HK-2 (cell line): Measurements from ENCODE around the gene GNB2.

ENCODE experiments used
- DNase-seq: peaks from one replicate; pipeline ENCODE4 v3.0.0-alpha.2; 2018; ENCODE audit not compliant: unreplicated experiment

Gene GNB2

DNA sequence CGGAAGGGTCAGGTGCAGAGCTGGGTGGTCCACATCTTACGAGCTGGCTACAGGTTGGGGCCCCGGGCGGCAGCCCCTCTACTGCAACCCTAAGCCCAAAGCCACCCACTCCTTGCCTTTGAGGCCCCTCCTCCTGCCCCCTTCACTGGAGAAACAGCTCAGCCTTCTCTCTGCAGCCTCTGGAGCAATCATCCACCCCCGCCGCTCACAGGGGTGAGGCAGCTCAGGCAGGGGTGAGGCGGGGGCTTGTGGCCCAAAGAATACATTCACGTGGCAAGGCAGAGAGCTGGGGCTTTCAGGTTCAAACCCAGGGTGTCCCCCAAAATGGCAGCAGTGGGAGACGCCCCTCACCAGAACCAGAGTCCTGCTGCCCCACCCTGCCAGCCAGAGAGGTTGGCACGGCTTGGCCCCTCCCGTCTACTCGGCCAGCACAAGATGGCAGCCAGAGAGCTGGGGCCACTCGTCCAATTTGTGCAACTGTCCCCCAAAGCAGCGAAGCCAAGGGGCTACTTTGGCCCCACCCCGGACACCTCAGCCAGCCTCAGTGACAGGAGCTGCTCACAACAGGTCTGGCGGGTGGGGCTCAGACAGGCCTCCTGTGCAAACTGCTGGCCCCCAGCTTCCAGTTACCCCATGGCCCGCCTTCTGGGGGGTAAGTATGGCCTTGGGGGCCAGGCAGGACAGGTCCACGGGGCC, 7.2 kb downstream of the GNB2 start:
- no peak for DNase-seq

DNA sequence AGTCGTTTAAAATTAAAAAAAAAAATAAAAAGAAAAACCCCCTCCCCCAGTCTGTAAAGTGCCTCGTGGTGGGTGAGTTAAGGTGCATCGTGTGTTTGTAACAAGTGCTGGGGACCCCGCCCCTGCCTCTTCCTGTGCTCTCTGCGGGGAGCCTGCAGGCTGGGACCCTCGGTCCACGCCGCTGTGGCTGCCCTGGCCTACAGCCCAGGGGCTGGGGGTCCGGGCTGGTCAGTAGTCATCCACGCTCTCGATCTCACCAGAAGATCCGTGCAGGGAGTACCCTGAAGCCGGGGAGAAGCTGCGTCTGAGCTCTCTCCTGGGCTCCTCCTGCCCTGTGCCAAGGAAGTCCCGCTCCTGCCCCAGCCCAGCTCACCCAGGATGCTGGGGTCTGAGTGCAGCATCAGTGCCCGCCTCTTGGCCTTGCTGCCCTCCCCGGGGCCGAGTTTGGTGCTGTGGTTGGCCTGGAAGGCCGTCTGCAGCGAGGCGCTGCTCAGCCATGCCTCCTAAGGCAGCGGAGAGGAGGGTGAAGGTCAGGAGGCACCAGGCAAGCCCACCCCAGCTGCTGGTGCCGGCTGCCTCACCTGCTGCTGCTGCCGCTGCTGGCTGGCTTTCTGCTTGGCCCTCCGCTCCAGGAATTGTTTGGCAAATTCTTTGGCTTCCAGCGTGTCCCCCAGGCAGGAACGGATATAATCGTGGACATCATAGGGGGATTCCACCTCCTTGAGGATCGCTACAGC, 8.1 kb downstream of the GNB2 start:
- DNase-seq, result no peak

DNA sequence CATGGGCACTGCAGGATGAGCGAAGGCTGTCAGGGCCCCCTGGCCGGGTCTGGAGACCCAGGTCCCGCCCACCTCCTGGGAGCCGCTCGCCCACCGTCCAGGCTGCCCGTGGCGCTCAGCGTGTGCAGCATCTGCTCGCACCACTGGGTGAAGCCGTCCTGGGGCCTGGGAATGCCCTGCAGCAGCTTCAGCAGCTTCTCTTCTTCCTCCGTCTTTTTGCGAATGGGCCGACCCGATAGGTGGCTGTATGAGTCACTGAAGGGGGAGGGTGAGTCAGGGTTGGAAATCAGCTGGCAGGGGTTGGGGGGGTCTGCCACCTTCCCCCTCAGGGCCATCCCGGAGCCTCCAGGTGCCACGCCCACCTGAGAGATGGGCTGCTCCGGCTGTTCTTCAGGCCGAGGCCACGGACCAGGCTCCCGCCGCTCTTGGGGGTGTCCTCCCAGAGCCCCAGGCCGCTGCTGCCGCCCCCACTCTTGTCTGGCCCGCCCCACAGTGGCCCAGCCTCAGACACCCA, 8.7 kb downstream of the GNB2 start:
- no peak for DNase-seq

DNA sequence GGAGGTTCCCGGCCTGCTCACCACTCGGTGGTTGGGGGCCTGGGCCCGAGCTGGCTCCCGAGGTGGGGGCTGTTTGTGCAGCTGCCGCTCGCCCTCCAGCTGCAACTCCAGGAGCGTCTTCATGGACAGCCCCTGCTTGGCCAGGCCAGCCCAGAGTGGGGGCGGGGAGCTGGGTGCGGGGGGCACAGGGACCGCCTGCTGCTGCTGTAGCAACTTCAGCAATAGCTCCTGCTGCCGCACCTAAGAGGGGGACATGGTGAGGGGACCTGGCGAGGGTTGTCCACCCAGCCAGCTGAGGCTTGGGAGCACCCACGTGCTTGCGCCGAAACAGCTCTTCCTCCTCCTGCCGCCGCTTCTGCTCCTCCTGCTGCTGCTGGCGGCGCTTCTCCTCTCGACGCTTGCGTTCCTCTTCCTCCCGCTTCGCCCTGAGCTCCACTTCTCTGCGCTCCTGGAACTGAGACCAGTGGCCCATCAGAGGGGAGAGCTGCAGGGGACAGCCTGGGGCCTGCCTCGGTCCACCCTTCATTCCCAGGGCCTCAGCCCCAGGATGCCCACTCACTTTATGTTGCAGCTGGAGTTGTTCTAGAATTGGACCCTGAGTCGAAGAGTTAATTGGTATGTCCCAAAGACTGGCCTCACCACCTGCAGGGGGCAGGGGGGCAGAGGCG, 9.6 kb downstream of the GNB2 start:
- DNase-seq, result no peak

DNA sequence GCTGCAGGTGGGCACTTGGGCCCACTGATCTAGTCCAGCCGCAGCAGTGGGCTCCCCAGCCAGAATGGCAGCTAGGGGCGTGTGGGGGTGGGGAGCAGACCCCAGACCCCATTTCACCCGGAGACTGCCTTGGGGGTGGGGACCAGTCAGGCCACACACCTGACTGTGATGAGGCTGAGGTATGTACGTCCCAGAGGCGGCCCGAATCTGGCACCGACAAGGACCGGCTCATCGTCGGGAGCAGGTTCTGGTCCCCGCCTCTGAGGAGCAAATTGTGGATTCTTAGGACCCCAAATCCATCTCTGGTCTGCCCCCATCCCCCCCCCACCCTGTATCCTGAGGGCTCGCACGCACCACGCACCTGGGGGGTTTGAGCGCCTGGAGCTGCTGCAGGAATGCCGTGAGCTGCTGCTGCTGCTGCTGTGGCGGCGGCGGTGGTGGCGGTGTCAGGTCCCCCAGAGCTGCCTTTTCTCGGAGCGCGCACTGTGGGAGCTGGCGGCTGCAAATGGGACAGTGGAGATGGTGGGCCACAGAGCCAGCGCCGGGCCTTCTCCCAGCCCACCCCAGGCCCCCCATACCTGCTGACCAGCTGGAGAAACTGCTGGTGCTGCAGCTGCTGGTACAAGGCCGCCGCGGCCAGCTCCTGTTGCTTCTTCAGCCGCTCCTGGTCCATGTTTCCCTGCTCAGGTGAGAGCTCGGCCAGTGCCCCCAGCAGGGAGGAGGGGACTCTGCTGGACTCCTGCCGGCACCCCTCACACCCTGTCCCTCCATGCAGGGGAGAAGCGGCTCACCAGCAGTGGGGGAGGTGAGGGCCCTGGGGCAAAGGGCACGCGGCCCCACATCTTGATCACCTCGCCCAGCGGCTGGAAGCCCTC, 10.4 kb downstream of the GNB2 start:
- DNase-seq, result no peak

DNA sequence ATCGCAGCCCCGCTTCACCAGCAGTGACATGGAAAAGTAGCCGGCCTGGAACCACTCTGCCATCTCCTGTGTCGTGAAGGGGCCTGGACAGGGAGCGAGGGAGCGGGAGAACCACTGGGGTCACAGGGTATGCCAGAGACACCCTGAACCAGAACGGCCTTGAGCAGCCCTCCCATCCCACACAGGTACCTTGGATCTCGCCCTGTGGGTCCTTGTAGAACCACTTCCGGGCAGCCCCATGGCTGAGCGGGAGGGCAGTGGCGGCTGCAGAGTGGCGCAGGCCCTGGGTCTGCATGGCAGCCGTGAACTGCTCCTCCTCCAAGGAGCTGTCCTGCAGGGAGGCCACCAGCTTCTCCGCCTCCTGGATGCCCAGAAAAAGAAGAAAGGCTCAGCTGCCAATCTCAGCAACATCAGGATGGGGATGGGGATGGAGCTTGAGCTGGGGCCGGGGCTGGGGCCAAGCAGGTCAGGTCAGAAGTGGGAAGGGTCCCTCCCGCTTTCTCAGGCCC, 11.0 kb downstream of the GNB2 start:
- DNase-seq, result no peak

DNA sequence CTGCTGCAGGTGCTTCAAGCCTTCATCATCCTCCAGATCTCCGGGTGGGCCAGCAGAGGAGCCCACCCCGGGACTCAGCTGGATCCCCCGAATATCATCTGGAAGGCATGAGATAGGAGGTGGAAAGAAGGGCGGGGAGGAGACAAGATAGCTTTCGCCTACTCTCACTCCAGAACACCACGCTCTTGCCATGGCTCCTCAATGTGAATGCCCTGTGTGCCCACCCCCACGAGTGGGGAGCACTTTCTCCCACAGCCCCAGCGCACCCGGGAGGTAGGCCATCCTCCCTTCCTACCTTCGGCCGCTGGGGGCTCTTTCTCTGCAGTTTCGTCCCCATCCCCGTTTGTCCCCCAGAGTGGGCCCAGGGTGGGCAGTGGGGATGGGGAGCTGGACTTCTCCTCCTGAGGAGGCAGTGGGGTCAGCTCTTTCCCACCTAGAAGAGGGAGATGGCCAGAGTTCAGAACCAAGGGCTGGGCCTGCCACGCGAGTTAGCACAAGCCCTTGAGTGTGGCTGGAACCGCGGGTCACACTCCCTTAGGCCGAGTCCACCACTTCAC, 11.6 kb downstream of the GNB2 start:
- DNase-seq, result no peak

DNA sequence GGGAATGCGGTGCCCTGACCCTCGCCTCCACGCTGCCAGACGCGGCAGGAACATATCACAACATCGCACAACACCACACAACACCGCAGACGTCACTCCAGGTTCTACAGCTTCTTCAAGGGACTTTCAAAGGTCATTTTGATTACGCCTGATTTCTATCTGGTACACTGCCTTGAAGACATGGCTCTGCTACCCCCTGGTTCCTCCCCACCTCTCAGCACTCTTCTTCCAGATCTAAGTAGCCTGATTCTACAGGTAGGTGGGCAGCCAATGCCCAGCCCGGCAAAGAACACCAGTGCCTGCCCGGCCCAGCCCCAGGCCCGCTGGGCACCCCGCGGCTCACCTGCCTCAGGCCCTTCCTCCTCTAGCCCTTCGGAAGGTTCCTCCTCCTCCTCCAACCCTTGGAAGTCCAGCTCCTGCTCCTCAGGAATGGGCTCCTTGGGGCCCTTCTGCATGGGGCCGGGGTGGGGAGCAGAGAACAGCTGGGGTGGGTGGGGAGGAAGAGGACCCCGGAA, 12.1 kb downstream of the GNB2 start:
- DNase-seq, result no peak

DNA sequence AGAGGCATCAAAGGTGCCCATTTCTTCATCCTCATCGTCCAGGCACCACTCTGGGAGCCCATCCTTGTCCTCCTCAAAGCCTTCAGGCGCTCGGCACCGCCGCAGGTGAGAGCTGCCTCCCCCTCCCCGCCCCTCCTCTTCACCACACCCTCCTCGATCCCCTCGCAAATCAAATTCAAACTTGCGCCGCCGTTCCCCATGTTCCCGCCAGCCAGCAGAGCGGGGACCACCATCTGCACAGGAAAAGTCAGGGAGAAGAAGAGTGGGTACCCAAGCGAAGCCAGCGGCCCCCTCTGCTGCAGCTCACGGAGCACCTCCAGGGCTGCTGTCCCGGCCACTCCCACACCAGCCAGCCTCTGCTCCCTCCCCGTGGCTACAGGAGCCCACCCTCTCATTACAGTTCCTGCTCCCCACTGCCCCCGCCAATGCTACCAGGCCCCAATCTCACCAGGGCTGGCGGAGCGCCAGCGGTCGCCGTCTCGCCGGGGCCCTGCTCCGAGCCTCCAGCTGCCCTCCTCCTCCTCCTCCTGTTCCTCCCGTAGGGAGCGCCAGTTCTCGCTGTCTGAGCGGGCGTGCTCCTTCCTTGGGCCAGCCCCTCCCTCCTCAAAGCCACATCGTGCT, 12.8 kb downstream of the GNB2 start:
- no peak for DNase-seq

DNA sequence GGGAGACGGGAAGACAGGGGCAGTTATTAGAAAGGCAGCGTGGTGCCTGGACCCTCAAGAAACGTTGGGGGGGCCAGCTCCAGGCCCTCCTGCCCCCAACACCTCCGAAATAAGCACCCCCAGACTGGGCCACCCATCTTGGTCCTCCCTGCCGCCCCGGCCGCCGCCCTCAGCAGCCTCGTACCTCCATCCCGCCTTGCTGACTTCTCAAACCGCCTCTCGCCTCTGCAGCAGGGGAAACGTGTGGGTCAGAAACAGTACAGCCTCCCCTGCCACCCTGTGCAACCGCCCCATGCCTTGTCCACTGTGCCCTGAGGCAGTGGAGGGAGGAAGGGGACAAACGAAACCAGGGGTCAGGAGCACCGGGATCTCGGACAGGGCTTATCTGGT, 13.3 kb downstream of the GNB2 start:
- DNase-seq, result no peak

DNA sequence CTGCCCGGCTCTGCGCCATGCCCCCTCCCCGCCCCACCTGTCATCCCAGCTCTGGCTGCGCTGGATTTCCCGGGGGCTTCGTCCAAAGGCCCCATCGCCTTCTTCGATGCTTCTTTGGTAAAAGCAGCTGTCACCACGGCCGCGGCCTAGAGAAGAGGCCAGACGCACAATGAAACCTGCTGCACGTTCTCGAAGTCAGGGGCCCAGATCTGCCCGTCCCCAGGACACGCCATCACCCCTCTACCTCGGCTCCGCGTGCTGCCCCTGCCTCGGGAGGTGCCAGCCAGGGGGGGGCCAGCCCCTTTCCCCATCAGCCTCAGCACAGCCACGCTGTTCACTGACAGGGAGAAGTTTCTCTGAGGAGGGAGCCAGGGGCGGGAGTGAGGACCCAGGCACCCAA, 13.7 kb downstream of the GNB2 start:
- DNase-seq, result no peak

DNA sequence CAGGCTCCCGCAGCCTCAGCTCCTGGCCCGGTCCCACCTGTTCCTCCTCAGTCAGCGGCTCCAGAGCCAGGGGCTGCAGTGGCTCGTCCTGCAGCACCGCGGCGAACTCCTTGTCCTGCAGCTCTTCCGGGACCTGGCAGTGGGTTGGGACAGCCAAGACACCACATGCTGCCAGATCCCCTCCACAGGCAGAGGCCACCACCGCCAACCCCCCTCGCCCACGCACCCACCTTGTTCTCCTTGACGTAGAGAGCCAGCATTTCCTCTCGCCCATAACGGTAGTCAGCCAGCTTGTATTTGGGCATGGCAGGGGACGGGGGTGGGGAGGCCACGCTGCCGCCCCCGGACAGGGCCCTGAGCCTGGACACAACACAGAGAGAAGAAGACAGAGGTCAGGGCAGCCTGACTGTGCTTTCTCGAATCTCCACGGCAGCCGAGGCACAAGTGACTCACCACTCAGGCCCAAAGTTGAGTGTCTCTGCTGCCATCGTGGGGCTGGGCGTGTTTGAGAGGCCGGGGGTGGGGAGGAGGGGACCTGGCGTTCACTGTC, 14.3 kb downstream of the GNB2 start:
- DNase-seq, result no peak

DNA sequence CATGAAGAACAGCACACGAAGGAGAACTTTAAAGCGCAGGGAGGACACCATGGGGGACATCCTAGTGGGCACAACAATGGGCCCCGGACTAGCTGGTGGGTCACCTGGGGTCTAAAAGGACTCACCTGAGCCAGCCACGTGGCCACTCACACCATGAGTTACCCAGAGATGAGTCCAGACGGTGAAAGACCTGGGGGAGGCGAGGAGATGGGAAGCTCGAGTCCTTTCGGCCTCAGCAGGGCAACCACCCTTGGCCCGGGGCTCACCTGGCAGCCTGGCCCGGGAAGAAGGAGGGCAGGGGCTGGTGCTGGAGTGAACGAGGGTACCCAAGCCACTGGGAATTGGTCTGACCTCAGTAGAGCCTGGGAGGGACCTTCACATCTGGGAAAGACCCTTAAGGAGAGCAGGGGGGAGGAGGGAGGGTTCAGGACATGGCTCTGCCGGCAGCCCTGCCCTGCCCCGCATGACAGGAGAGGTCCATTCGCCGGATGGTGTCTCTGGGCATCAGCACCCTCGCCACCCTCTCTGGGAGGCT, 14.9 kb downstream of the GNB2 start:
- no peak for DNase-seq

DNA sequence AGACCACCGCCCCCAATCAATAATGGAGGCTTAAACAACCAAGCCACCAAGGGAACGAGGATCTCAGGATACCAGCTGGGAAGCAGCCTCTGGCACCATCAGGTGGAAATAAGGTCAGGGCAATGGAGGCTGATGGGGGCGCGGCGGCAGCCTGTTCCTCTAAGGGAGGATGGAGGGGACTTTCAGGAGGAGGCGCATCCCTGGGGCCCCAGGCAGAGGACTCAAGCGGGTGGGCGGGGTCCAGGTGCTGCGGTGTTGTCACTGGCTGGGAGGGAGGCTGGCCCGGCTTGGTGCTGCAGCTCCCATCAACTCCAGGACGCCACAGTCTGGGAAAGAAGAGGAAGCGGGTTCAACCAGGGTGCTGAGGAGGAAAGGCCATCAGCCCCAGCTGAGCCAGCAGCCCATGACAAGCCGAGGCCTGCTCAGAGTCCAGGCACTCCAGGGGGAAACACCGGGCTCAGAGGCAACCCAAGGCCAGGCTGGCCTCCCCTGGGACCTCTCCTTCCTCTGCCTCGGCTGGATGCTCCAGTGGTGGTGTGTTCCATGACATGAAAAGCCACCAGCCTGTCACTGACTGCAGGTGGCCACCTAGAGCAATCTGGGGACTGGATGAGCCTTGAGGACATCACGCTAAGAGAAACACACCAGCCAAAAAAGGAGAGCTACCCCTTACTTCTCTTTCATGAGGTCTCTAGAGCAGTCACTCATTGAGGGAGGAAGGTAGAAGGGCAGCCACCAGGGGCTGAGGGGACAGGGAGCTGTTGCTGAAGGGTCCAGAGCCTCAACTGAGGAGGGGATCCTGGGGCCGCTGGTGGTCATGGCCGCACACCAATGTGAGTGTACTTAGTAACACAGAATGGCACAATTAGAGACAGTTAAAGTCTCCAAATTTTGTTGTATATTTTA, 15.9 kb downstream of the GNB2 start:
- no peak for DNase-seq

DNA sequence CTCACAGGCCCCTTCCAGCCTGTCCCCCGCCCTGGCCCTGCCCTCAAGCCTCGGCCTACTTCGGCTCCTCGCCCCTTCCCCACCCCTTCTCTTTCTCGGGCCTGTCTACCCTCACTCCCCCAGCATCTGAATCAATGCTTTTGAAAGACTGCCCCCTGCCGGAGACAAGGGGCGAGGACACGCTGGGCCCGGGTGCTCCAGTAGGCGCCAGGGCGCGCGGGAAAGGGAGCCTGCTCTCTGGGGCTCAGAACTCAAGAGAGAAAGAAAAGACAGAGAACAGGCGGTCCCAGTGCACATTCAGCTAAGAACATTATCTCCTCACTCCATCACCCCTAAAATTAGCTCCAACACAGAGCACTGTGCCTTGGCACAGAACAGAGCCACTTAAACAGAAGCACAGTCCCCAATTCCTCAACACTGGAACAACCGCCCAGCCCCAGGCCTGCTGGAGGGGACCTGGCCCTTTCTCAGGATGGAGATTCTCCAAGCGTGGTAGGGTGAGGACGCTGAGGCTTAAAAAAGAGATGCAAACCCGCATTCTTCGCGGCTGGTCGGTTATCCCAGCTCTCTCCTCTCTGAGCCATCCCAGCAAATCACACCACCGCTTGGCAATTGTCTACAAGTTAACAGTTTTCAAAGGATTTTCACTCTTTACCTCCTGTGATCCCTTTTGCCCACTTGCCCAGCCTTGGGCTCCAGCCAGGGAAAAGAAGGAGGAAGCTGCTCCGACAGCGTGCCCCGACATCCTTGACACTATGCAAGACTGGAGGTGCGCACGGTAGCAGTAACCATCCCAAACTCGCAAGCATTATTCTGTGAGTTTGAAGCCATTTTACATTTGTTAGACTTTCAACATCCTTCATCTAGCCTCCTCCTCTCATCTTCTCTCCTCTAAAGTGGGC, 18.4 kb downstream of the GNB2 start:
- no peak for DNase-seq

DNA sequence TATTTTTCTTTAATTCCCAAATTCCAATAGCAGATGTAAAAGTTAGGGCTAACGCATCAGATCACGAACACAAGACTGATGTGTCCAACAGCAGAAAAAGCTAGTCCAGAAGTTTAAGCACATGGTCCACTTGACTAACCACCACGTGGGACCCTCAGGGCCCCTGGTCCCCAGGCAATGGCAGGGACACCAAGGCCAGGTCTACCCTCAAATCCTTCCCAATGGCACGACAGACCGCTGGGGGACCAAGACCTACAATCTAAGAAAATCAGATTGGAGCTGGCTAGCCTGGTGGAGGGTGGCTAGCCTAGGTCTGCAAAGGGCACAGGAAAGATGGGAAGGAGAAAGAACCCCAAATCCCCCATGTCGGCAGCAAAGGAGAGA, 19.0 kb downstream of the GNB2 start:
- DNase-seq, result no peak

DNA sequence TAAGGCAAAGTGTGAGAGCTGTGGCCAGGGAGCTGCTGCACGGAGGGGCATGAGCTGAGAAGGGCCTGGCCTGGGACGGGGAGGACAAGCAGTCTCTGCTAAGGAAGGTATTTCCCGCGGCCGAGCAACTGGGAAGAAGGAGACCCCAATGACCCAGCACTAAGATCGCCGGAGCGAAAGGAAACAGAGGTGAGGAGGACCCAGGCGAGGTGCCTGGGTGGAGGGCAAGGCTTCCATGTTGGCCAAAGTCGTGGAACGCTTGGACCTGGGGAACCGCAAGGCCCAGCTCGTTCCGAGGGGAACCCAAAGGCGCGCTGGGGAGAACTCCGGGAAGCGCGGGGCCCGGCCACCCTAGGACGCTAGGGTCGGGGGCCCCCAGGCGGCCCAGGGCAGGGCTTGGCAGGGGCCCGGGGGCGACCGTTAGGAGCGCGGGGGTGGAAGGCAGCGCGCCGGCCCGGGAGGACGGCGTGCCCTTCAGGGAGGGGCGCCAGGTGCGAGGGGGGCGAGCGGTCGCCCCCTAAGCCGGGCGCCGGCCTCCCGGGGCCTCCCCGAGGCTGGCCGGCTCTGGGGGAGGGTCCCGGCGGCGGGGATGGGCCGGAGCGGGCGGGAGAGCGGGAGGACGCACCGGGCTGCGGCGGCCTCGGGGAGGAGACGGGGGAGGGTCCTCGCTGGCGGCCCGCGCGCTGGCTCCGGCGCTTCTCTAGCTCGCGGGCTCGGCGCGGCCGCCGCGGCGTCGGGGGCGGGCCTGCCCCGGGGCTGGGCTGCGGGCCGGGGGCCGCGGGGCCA, 20.0 kb downstream of the GNB2 start:
- no peak for DNase-seq
